HG02763 (cell line): ENCODE measurements around the gene PTCH1.

Source experiments
- ATAC-seq: cut with Tn5 transposase; IDR thresholded peaks from one replicate; pipeline ENCODE4 v1.9.1; 2021; ENCODE audit warnings: mild to moderate bottlenecking, moderate library complexity; ENCODE audit not compliant: unreplicated experiment

The PTCH1 gene

DNA sequence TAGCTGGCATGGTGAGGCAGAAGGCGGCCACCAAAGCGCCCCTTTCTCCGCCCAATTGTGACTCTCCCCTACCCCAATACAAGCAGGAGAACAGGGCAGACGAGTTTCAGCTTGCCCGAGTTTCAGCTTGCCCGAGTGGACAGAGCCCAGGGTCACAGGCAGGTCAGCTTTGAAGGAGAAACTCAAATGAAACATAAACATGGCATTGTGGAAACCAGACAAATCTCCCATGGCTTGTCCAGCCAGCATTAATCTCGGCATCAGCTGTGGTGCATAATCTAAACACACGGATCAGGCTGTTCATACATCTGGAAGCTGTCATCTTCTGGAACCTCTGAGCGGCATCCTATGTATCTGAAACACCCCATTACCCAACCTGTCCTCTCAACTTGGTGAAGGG is 16.9 kb downstream of the PTCH1 start:
- ATAC-seq: no peak

DNA sequence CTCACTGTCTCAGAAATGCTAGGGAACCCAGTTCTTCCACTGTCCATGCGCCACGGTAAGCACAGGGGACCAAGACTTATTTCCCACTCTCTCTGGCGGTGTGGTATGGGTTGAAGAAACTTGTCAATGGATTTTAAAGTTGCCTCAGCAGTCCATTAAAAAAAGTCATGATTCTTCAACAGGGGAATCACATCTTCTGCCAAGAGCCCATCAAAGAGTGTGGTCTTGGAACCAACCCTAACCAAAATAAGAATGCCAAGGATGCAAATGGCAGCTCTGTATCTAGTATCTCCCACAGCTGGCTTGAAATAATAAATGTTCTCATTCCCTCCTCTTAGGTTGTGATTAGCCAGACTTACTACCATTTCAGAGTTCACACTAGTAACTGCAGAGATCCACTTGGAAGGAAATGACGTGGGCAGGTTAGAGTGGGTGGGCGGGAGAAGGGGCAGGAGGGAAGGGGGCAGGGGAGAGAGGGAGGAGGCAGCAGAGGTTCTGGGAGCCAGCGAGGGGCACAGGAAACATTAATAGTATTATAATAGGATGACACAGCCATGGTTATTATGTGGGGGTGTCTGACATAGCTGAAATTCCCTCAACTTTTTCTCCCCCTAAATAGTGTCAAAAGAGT is 17.6 kb downstream of the PTCH1 start:
- no peak for ATAC-seq

- ATAC-seq: no peak
These were observed 18.1 kb downstream of the PTCH1 start for GRCh38 chr9:95498641-95499040.

- no peak for ATAC-seq
These were observed 19.0 kb downstream of the PTCH1 start for GRCh38 chr9:95497772-95498171.

- ATAC-seq: no peak
These were observed 20.1 kb downstream of the PTCH1 start for GRCh38 chr9:95496687-95497086.

GRCh38 chr9:95495961-95496360 is 20.8 kb downstream of the PTCH1 start:
- no peak for ATAC-seq

- no peak for ATAC-seq
These were observed 21.2 kb downstream of the PTCH1 start for GRCh38 chr9:95495529-95495928.

DNA sequence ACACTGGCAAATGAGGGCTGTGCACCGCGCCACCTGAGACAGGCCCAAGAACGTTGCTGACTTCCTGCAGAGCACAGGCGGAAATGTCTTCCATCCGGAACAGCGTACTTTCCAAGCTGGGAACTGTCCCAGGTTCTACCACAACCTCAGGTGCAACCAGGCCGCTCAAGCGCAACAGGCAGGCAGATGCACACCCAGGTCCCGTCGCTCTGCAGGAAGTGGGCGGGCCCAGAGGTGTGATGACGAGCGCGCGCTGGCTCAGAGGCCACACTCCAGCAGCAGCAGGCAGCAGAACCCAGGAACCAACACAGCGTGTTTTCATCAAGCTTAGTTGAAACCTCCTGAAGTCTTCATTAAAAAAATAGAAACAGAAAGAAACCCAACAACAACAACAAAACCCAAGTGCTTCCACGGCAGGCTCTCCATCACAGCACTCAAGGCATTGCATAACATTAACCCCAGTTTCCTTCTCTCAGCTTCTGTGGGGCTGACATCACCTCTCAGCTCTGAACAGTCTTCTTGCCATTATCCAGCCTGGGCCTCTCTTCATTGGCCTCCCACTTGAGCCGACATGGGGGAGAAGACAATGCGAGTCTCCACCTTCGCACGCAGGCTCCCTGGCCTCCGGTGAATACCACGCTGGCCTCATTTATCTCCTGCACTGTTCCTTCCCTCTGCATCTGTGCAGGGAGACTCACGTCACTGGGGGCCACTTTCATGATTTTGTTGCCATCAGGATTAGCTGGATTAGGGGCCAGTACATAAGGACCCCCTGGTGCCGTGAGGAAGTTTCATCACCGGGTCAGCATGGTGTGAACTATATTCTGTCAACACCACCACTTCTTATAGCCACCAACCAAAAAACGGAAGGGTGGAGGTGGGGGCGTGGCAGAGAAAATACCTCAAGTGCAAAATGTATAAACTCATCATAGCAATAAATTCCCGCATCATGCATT is 22.1 kb downstream of the PTCH1 start:
- ATAC-seq: peak; percentile 93

DNA sequence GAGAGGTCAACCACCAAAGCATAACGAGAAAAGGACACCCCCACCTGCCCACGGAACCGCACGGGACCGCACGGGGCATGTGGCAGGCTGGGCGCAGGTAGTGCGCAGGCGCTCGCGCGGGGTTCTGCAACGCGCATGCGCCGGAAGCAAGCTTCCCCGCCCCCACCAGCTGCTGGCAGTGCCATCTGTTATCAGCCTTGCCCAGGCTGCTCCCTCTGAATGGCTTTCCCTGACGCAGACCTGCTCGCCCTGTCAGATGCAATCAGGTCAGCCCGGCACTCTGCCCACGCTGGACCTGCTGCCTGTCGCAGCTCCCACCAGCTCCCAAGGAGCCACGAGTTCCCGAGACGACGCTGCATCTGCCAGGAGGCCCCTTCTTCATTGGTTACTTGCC is 22.8 kb downstream of the PTCH1 start:
- ATAC-seq: peak; percentile 8

DNA sequence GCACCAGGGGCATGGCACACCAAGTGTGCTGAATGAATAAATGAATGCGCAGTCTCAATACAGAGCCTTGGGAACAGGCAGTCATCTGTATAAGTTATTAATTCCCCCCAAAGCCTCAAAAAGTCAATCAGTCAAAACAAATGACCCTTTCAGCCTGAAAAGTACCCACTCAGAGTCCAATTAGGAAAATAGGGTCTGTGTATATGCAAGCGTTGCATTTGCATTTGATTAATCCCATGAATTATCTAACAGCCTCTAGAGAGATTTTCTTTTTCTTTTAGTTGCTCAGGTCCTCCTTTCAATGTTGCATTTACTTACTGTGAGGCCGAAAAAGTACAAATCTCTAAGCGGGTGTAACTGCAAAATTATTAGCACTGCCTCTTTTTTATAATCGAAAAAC is 23.4 kb downstream of the PTCH1 start:
- ATAC-seq: no peak

DNA sequence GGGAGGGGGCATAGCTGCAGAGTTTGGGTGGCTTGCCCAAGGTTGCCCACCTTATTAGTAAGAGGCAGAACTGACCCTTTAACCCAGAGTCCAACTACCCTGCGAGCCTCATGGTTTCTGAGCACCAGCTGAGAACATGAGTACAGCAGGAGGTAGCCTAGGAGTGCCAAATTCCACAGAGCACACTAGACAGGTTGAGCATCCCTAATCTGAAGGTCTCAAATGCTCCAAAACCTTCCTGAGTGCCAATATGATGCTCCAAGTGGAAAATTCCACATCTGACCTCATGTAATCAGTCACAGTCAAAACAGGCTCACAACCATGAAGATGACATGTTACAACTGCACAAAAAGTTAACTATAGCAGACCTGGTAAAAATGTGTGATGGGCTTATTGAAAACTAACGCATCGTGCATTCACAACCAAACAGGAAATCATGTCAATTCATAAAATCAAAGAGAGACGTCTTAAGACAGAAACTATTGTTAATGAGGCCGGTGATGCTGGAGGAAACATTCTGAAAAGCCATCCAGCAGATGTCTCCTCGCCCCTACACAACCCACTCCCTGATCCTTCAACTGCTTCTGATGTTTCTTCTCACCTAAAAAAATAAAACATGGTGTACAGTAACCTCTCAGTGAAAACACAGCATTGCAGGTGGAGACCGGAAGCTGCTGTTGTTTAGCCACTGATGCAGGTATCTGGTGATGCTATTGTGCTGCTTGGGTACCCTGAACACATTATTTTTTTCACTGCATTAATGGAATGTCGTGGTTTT is 25.0 kb downstream of the PTCH1 start:
- no peak for ATAC-seq

DNA sequence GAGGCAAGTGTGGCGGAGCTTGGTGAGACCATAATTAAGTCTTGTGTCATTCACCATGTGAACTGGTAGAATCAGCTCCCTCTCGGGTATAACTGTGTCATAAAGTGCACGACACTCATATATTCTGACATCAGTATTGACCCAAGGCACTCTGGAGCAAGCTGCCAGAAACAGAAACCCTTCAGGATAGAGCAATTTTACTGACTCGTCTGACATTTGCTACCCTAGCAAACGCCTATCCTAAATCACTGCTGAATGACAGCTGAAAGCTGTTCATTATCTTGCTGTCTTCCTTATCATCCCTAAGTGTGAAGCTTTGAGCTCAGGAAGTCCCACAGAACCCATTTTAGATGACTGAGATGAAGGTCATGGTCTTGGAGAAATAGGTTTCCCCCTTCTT is 27.8 kb downstream of the PTCH1 start:
- ATAC-seq: no peak

- ATAC-seq: no peak
These were observed 30.5 kb downstream of the PTCH1 start for GRCh38 chr9:95486318-95486717.

DNA sequence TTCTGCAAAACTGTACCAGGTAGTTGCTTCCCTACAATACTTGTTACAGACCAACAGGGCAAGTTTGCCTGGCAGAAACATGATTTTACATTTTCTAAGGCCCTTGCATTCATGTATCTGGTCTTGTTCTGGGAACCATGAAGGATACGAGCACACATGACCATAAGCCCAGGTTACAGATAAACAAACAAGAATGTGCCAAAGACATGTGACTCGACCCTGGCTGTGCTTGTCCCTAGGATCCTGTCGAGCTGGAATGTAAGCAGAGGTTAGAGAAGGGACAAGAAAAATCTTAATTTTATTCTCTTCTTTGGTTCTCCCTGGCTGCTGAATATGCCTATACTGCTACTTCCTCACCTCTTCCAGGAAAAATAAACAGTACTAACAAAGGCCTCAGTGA is 32.5 kb downstream of the PTCH1 start:
- no peak for ATAC-seq

GRCh38 chr9:95483431-95483830 is 33.3 kb downstream of the PTCH1 start:
- no peak for ATAC-seq

DNA sequence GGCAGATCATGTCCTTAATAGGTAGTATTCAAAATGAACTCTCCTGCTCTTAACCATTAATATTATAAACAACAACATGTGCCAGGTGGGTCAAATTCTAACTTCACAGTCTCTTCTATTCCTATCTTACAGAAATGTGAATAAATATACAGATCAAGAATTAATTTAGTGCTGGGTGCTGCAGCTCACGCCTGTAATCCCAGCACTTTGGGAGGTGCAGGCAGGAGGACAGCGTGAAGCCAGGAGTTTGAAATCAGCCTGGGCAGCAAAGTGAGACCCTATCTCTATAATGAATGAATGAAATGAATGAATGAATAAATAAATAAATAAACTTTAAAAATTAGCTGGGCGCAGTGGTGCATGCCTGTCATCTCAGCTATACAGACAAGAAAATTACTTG is 34.1 kb downstream of the PTCH1 start:
- ATAC-seq: no peak

- no peak for ATAC-seq
These were observed 35.8 kb downstream of the PTCH1 start for GRCh38 chr9:95481000-95481399.

DNA sequence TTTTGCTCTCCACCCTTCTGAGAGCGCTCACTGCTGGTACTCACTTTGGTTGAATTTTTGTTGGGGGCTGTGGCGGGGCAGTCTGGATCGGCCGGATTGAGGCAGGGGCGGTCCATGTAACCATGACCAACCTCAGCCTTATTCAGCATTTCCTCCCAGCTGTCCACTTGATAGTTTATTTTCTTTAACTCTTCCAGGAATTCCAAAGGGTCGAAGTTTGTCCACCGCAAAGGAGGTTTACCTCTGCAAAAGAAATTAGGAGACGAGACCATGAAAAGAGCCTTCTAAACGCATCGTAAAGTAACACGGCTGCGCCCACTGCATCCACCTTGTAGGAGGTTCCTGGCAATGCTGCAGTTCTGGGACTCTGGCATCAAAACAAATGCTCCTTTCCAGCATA is 36.4 kb downstream of the PTCH1 start:
- no peak for ATAC-seq

GRCh38 chr9:95479330-95479729 is 37.4 kb downstream of the PTCH1 start:
- ATAC-seq: no peak

GRCh38 chr9:95478335-95478734 is 38.4 kb downstream of the PTCH1 start:
- no peak for ATAC-seq

GRCh38 chr9:95477885-95478284 is 38.9 kb downstream of the PTCH1 start:
- no peak for ATAC-seq

- no peak for ATAC-seq
These were observed 39.3 kb downstream of the PTCH1 start for GRCh38 chr9:95477441-95477840.
